Loucy (cell line): Measurements from ENCODE around the gene GEMIN7.

Experiments used
- EZH2phosphoT487 ChIP-seq: fragments of 200-600 bp; IDR thresholded peaks from 2 replicates; pipeline ENCODE4 v1.6.1; 2018; ENCODE audit warnings: antibody characterized with exemption, mild to moderate bottlenecking, moderate library complexity, borderline replicate concordance
- TF ChIP-seq, protein P1 (sequence below): fragments of 200-600 bp; sonication (generic); conservative IDR thresholded peaks from 2 replicates; pipeline ENCODE4 v1.5.1; 2014; ENCODE audit warnings: mild to moderate bottlenecking, antibody characterized with exemption, low read length

DNA sequence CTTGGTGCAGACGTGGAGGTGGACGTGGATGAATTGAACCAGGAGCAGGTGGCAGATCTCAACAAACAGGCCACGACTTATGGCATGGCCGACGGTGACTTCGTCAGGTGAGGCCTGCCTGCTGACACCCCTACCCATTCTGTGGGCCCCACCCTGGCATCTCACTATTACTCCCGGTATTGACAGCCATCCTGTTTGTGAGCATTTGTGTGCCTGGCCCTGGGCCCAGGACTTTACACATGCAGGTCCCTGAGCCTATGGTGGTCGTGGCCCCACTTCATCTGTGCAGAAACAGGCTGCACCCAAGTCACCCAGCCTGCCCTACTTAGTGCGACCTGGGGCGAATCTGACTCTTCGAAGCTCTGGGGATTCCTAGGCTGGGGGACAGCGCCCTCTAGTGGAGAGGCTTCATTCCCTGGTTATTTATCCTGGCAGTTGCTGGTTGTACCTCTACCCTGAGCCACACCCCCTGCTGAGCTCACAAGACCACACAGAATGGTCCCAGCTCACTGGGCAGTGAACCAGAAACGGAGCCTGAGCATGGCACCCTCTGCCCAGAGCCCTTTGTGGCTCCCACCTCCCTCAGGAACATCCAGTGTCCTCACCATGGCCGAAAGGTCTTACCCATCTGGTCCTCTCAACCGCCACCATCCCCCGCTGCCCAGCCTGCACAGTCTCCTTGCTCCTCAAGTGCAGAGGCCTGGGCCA is 19.6 kb upstream of the GEMIN7 start:
- TF ChIP-seq, protein P1, sequence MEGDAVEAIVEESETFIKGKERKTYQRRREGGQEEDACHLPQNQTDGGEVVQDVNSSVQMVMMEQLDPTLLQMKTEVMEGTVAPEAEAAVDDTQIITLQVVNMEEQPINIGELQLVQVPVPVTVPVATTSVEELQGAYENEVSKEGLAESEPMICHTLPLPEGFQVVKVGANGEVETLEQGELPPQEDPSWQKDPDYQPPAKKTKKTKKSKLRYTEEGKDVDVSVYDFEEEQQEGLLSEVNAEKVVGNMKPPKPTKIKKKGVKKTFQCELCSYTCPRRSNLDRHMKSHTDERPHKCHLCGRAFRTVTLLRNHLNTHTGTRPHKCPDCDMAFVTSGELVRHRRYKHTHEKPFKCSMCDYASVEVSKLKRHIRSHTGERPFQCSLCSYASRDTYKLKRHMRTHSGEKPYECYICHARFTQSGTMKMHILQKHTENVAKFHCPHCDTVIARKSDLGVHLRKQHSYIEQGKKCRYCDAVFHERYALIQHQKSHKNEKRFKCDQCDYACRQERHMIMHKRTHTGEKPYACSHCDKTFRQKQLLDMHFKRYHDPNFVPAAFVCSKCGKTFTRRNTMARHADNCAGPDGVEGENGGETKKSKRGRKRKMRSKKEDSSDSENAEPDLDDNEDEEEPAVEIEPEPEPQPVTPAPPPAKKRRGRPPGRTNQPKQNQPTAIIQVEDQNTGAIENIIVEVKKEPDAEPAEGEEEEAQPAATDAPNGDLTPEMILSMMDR = peak; percentile 94
- TF ChIP-seq EZH2phosphoT487 = no peak
